HEK293 (cell line): ENCODE data around the gene AP2M1.

Experiments used
- ZEB2 ChIP-seq: fragments of 450-650 bp; formaldehyde crosslinking; IDR thresholded peaks from 2 replicates; pipeline ENCODE4 v1.5.1; 2016; ENCODE audit warnings: missing biosample characterization, missing genetic modification characterization
- ZNF140 ChIP-seq: fragments of 450-650 bp; formaldehyde crosslinking; IDR thresholded peaks from 2 replicates; pipeline ENCODE4 v1.5.1; 2016; ENCODE audit warnings: missing biosample characterization, missing genetic modification characterization
- ZNF174 ChIP-seq: fragments of 450-650 bp; formaldehyde crosslinking; IDR thresholded peaks from 2 replicates; pipeline ENCODE4 v1.5.0; 2017; ENCODE audit warnings: missing biosample characterization, mild to moderate bottlenecking, missing genetic modification characterization
- ZNF24 ChIP-seq: fragments of 450-650 bp; formaldehyde crosslinking; IDR thresholded peaks from 2 replicates; pipeline ENCODE4 v1.5.1; 2016; ENCODE audit warnings: missing biosample characterization, missing genetic modification characterization
- ZNF292 ChIP-seq: fragments of 450-650 bp; formaldehyde crosslinking; IDR thresholded peaks from 2 replicates; pipeline ENCODE4 v1.5.1; 2016; ENCODE audit warnings: low read depth, missing biosample characterization, missing genetic modification characterization, borderline replicate concordance
- ZNF433 ChIP-seq: fragments of 450-650 bp; formaldehyde crosslinking; IDR thresholded peaks from 2 replicates; pipeline ENCODE4 v1.5.1; 2016; ENCODE audit warnings: missing biosample characterization, missing genetic modification characterization, low read depth
- ZNF660 ChIP-seq: fragments of 450-650 bp; IDR thresholded peaks from 2 replicates; pipeline ENCODE4 v1.5.1; 2018; ENCODE audit warnings: missing biosample characterization, mild to moderate bottlenecking, missing genetic modification characterization

DNA sequence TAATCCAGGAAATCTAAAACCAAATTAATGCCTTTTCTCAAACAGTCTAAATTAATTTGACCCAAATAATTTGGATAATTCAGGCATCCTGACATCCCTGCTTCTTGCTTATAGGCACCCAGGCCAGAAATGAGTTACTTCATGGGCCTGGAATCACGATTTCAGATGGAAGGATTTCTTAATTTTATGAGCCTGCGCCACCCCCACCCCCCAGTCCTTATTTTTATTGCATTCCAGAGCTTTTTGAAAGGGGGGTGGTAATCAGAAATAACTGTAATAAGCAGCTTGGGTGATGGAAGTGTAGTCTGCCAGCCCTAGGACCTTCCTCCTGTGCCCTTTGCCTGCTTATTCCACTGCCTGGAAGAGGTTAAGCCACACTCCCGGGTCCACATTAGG, 1.3 kb downstream of the AP2M1 start:
- TF ChIP-seq ZEB2, result no peak
- TF ChIP-seq ZNF292 (tag by site-specific recombination), result no peak
- TF ChIP-seq ZNF140 (tag by site-specific recombination), result no peak
- no peak for TF ChIP-seq ZNF174 (tag by site-specific recombination)
- no peak for TF ChIP-seq ZNF24
- TF ChIP-seq ZNF433 (tag by site-specific recombination), result no peak
- TF ChIP-seq ZNF660, result no peak
